ENCODE results near the gene FER1L5.

DNA sequence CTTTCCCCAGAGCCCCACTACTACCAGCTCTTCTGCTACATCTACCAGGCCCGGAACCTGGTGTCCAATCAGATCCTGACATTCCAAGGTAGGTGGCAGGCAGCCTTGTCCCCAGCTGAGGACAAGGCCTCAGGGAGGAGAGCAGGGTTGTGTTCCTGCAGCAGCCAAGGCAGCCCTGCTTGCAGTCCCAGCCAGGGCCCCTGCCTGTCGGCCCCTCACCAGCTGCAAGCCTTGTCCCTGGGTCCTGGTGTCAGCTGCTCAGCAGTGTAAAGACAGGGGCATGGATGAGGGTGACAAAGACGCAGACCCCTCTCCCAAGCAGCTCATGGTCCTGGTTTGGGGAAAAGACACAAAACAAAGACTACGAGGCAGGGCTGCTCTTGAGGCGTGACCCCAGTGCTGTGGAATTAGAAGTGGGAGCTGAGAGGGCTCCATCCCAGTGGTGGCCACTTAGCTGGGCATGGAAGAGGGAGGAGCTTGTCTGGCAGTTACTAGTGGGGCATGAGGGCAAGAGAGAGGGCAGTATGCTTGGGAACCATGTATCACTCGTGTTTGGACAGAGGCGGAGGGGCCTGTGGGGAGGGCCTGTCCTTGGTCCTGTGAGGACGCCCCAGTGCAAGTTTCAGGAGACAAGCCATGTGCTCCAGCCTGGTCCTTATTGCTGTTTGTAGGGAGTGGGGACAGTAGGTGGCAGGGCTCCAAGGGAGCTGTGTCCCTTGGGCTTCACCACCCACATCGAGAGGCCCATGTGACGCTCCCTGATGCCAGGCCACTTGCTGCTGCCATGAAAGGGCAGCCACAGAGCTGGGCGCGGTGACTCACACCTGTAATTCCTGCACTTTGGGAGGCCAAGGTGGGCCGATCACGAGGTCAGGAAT is 49.8 kb downstream of the FER1L5 start:
- TF ChIP-seq, protein P1, sequence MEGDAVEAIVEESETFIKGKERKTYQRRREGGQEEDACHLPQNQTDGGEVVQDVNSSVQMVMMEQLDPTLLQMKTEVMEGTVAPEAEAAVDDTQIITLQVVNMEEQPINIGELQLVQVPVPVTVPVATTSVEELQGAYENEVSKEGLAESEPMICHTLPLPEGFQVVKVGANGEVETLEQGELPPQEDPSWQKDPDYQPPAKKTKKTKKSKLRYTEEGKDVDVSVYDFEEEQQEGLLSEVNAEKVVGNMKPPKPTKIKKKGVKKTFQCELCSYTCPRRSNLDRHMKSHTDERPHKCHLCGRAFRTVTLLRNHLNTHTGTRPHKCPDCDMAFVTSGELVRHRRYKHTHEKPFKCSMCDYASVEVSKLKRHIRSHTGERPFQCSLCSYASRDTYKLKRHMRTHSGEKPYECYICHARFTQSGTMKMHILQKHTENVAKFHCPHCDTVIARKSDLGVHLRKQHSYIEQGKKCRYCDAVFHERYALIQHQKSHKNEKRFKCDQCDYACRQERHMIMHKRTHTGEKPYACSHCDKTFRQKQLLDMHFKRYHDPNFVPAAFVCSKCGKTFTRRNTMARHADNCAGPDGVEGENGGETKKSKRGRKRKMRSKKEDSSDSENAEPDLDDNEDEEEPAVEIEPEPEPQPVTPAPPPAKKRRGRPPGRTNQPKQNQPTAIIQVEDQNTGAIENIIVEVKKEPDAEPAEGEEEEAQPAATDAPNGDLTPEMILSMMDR (conservative IDR thresholded peaks at IDR 0.05; ENCODE audit: low read depth, low read length): no peak
- no peak for TF ChIP-seq EZH2 (IDR thresholded peaks at IDR 0.05; ENCODE audit: borderline replicate concordance, low read depth, low read length, poor library complexity, severe bottlenecking)
